ENCODE measurements around the gene CNOT6L.

- TF ChIP-seq CTCF (IDR thresholded peaks at IDR 0.05; ENCODE audit: insufficient read depth, low read length) (peak; percentile 43), POLR2AphosphoS5 (IDR thresholded peaks at IDR 0.05; ENCODE audit: low read depth) (no peak; the same call in 1 of the 2 replicates)
These were observed 1.0 kb downstream of the CNOT6L start for GRCh38 chr4:77818073-77818601.
